Erythroblast (primary cell): ENCODE measurements around the gene PLRG1.

ENCODE experiments used
- DNase-seq, 2 experiments: peaks; one replicate each; lab custom pipeline; 2025; lab: John Stamatoyannopoulos, UW
- GATA1 ChIP-seq: IDR thresholded peaks from 2 replicates; pipeline ENCODE4 v1.6.1; 2011; ENCODE audit warnings: low read depth, mild to moderate bottlenecking, control low read depth, low read length, moderate library complexity
- POLR2A ChIP-seq: IDR thresholded peaks from 2 replicates; pipeline ENCODE4 v1.6.1; 2011; ENCODE audit warnings: mild to moderate bottlenecking, low read length

The PLRG1 gene

GRCh38 chr4:154519214-154519613, 31.0 kb downstream of the PLRG1 start:
- DNase-seq, result no peak
- TF ChIP-seq POLR2A (no peak), GATA1 (no peak)

DNA sequence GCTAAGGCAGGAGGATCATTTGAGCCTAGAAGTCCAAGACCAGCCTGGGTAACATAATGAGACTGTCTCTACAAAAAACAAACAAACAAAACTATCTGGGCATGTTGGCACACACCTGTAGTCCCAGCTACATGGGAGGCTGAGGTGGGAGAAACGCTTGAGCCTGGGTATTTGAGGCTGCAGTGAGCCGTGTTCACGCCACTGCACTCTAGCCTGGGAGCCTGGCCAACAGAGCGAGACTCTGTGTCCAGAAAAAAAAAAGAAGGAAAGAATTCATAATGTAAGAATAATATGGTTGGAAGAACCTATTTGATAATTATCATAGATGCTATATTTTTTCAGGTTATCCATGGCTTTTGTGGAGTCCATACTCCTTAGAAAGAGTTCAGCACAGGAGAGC, 32.6 kb downstream of the PLRG1 start:
- DNase-seq, result no peak
- TF ChIP-seq GATA1, result no peak
- TF ChIP-seq POLR2A, result no peak

- no peak for DNase-seq
Observed at GRCh38 chr4:154516318-154517029, 33.7 kb downstream of the PLRG1 start.

GRCh38 chr4:154511981-154512380, 38.2 kb downstream of the PLRG1 start:
- no peak for DNase-seq

More at GRCh38 chr4:154516318-154517029, 33.7 kb downstream of the PLRG1 start:
- no peak for TF ChIP-seq GATA1
- TF ChIP-seq POLR2A, result no peak

GRCh38 chr4:154511548-154511947, 38.7 kb downstream of the PLRG1 start:
- DNase-seq, result no peak
- TF ChIP-seq POLR2A (no peak), GATA1 (no peak)

More at GRCh38 chr4:154511981-154512380, 38.2 kb downstream of the PLRG1 start:
- no peak for TF ChIP-seq GATA1
- no peak for TF ChIP-seq POLR2A

DNA sequence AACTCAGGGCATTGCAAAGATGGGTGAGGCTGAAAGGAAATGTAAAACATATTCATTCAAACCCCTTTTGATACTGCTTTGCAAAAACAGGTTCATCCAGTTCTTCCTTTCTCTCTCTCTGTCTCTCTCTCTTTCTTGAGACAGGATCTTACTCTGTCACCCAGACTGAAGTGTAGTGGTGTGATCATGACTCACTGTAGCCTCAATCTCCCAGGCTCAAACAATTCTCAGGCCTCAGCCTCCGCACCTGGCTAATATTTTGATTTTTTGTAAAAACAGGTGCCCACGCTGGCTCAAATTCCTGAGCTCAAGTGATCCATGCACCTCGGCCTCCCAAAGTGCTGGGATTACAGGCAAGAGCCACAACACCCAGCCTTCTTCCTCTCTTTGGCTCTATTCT, 43.0 kb downstream of the PLRG1 start:
- DNase-seq, result no peak

GRCh38 chr4:154506253-154506652, 43.9 kb downstream of the PLRG1 start:
- peak; percentile 3 to 14 for DNase-seq
- no peak for TF ChIP-seq GATA1

More for the DNA sequence above, 43.0 kb downstream of the PLRG1 start:
- TF ChIP-seq GATA1 (no peak), POLR2A (no peak)

DNA sequence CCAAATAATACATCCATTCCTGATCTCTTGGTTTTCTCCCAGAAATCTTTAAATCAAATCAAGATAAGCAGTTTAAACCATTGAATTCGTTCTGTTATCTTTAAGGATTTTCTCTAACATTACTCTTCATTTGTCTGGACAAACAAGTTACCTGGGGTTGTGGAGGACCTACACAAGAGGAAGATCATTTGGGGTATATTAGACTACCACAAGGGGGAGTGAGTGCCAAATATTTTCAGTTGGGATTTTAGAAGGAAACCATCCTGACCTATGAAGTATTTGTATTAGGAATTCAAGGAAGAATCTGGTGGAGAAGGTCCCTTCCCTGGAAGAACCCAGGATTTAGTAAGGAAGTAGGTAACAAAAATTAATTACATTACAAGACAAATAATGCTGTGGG, 46.6 kb downstream of the PLRG1 start:
- peak; percentile 2 to 24 for DNase-seq
- TF ChIP-seq GATA1, result no peak
- TF ChIP-seq POLR2A, result no peak

- DNase-seq, result no peak
Observed at GRCh38 chr4:154502111-154502510, 48.1 kb downstream of the PLRG1 start.

DNA sequence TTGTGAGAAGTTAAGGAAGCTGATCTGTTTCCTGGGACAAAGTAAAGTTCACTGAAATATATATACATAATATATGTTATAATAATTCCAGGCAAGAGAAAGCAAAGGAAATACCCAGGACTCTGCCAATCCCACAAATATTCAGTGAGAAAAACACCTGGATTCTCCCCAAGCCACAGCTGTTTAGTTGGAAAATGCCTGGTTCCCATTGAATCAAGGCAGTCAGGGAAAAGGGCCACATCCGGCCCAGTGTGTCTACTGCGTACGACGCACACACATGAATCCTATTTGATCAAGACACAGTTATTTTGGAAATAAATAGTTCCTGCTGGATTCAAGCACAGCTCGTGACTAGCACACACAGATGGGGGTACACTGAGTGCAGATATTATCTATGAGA, 52.3 kb downstream of the PLRG1 start:
- no peak for DNase-seq
- TF ChIP-seq GATA1, result no peak
- TF ChIP-seq POLR2A, result no peak

More at GRCh38 chr4:154502111-154502510, 48.1 kb downstream of the PLRG1 start:
- no peak for TF ChIP-seq GATA1
- TF ChIP-seq POLR2A, result no peak

GRCh38 chr4:154495867-154496266, 54.3 kb downstream of the PLRG1 start:
- no peak for TF ChIP-seq POLR2A
- no peak for TF ChIP-seq GATA1
- DNase-seq, result no peak

- no peak for TF ChIP-seq POLR2A
- TF ChIP-seq GATA1, result no peak
- no peak for DNase-seq
Observed at GRCh38 chr4:154492288-154492687, 57.9 kb downstream of the PLRG1 start.

DNA sequence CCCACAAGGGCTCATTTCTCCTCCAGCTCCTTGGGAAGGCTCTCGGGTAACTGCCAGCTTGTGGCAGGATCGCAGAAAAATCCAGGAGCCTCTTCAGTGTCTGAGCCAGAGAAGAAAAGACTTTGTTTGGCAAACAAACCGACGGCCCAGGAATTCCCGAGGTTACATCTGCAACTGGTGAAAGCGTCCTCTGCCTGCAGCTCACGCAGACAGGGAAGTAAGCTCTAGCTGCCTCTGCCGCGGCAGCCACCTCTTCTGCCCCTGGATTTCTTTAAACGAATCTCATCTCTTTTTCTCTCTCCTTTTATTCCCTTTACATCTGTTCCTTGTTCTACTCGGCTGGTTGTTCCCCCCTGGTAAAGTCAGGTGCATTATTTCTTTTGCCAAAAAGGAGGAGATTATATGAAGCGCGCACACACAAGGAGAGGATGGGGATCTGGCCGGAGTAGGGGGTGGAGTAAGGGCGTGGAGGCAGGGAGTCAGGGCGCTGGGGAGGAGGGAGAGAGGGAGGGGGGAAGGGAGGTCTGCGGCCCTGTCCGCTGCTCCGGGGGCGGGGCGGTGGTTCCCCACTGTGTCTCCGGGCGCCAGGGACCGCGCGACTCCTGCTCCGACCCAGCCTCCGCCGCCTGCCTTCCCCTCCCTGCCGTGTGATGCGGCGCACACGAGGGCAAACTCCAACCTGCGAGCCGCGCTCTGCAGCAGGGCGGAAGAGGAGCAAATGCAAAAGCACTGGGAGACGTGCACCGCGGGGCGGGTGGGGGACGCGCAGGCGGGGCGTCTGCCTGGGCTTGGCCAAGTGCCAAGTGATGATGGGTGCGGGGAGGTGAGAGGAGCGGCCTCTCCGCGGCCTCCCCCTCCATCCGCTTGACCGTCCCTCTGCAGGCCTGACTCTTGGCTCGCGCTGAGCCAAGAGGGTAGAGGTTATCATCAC, 58.6 kb downstream of the PLRG1 start, which contains the start of gene DCHS2:
Gene DCHS2, minus strand, starts transcription at position 459 of the 931 bp plus-strand sequence. Its CDS starts 444 bp downstream, at position 15.
- TF ChIP-seq POLR2A, result no peak
- no peak for TF ChIP-seq GATA1
- DNase-seq, result peak in 1 of 2 experiments; percentile 4

DNA sequence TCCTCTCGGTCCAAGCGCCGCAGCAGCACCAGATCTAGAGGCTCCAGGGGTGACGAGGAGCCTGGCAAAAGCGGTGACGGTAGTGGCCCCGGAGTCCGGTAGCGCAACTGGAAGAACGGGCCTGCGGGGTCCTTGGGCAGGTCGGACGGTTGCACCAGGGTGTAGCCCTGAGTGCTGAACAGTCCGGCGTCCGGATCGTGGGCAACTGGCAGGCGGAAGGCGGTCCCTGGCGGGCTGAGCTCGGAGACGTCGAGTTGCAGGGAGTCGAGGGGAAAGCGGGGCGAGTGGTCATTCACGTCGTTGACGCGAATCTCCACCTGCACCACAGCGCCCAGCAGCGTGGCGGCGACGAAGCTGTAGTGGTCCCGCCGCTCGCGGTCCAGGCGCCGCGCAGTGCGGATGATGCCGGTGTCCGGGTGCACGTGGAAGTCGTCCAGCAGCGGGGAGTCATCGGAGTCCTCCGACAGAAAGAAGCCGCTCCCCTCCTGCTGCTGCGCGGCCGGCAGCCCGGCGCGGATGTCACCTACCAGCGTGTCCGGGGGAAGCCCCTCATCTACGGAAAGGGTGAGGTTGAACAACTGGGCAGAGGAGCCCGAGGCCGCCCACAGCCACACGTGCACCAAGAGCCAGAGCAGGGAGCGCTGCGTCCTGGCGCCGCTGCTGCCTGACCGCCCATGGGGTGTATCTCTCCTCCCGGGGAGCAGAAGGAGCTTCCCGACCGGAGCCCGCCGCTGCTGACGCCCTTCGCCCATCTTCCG, 59.4 kb downstream of the PLRG1 start:
- no peak for DNase-seq

More for the DNA sequence above, 59.4 kb downstream of the PLRG1 start:
- TF ChIP-seq GATA1 (no peak), POLR2A (no peak)
